ENCODE data around the gene MKNK2.

GRCh38 chr19:2011169-2011568 is 39.9 kb downstream of the MKNK2 start:
- TF ChIP-seq CTCF (IDR thresholded peaks at IDR 0.05): no peak
- no peak for TF ChIP-seq POLR2A (IDR thresholded peaks at IDR 0.05)
- no peak for TF ChIP-seq EP300 (IDR thresholded peaks at IDR 0.05)
